HCT116 (cell line): ENCODE measurements around the gene ACP4. TPM values are rescaled to one million over a fixed set of nuclear protein-coding genes. Genes with fewer than 3 reads are reported as not detected.

Experiments used
- ATAC-seq: fragments of 200-7000 bp; cut with Tn5 transposase; 2 replicates; pipeline ENCODE4 v1.9.1; 2020; ENCODE audit warnings: mild to moderate bottlenecking, moderate library complexity
- BruUV-seq: library from RNA; stranded (reverse); fragments of 400-500 nt; replicated peaks from 2 replicates; lab custom pipeline; 2021; lab: Mats Ljungman, UMichigan
- CTCF ChIA-PET: fragments of 300-600 bp; sonication (Branson Sonifier 250); formaldehyde crosslinking; loops from one replicate; lab custom pipeline; 2021; ENCODE audit warnings: antibody characterized with exemption; lab: Charles Lee
- POLR2A ChIA-PET: fragments of 300-600, 350-600 bp; sonication (Branson Sonifier 250); formaldehyde crosslinking; loops from one replicate; lab custom pipeline; 2021; ENCODE audit warnings: antibody characterized with exemption; lab: Charles Lee
- RAD21 ChIA-PET, 2 experiments: fragments of 300-600 bp; sonication (Branson Sonifier 250); formaldehyde crosslinking; loops; one replicate each; lab custom pipeline; 2023; ENCODE audit warnings: low total read pairs in 2 of 2; ENCODE audit not compliant: uncharacterized antibody in 2 of 2, unreplicated experiment in 2 of 2, low non-redundant PET in 1 of 2; lab: Charles Lee
- DNase-seq: peaks from one replicate; pipeline ENCODE4 v3.0.0-alpha.2; 2010; ENCODE audit warnings: low read depth, low spot score
- H2AFZ ChIP-seq: fragments of 200-600 bp; shearing (Covaris generic), sonication (generic); 2 replicates; pipeline ENCODE4 v1.6.1; 2017; ENCODE audit warnings: low read depth, mixed run types, mixed read lengths, antibody characterized with exemption, low read length; ENCODE audit not compliant: poor library complexity, severe bottlenecking
- H3K27ac ChIP-seq: 2 replicates; pipeline ENCODE4 v1.5.1; 2012; ENCODE audit warnings: low read depth, low read length
- H3K27me3 ChIP-seq: fragments of 200-600 bp; sonication (generic); 2 replicates; pipeline ENCODE4 v1.6.1; 2016; ENCODE audit warnings: mixed run types, low read length, mixed read lengths; ENCODE audit not compliant: insufficient read depth
- H3K36me3 ChIP-seq, 2 experiments: fragments of 200-500 bp in 1 of 2; fragments of 200-600 bp in 1 of 2; sonication (Bioruptor generic) in 1 of 2; sonication (generic) in 1 of 2; 2 replicates each; pipeline versions ENCODE4 v1.5.1 to v1.6.1; 2014 to 2016; ENCODE audit warnings: low read length in 2 of 2, inconsistent platforms in 1 of 2, mixed read lengths in 1 of 2, mixed run types in 1 of 2; ENCODE audit not compliant: insufficient read depth in 2 of 2, control insufficient read depth in 1 of 2
- H3K4me1 ChIP-seq, 2 experiments: fragments of 200-600 bp in 1 of 2; sonication (generic) in 1 of 2; 2 replicates each; pipeline versions ENCODE4 v1.5.1 to v1.6.1; 2012 to 2017; ENCODE audit warnings: low read length in 2 of 2, inconsistent platforms in 1 of 2, mild to moderate bottlenecking in 1 of 2, mixed read lengths in 1 of 2, mixed run types in 1 of 2, moderate library complexity in 1 of 2; ENCODE audit not compliant: insufficient read depth in 2 of 2, control insufficient read depth in 1 of 2
- H3K4me2 ChIP-seq: fragments of 200-600 bp; sonication (generic); 2 replicates; pipeline ENCODE4 v1.6.1; 2017; ENCODE audit warnings: mixed run types, low read length, mixed read lengths
- H3K4me3 ChIP-seq, 2 experiments: fragments of 200-600 bp in 1 of 2; sonication (generic) in 1 of 2; replicated peaks in 1 of 2; 2 replicates each; pipeline ENCODE4 v1.5.1; 2011 to 2016; ENCODE audit warnings: low read length in 2 of 2, control low read depth in 1 of 2, low read depth in 1 of 2, mild to moderate bottlenecking in 1 of 2, mixed read lengths in 1 of 2, mixed run types in 1 of 2
- H3K79me2 ChIP-seq: fragments of 200-600 bp; sonication (generic); 2 replicates; pipeline ENCODE4 v1.6.1; 2017; ENCODE audit warnings: mild to moderate bottlenecking, mixed run types, low read length, moderate library complexity, mixed read lengths; ENCODE audit not compliant: insufficient read depth
- H3K9ac ChIP-seq: fragments of 200-600 bp; sonication (generic); 2 replicates; pipeline ENCODE4 v1.6.1; 2016; ENCODE audit warnings: low read length, mixed read lengths
- H3K9me2 ChIP-seq: fragments of 200-600 bp; sonication (generic), shearing (Covaris generic); 2 replicates; pipeline ENCODE4 v1.6.1; 2017; ENCODE audit warnings: mixed run types, mild to moderate bottlenecking, moderate library complexity; ENCODE audit not compliant: insufficient read depth
- H3K9me3 ChIP-seq, 2 experiments: fragments of 200-500 bp in 1 of 2; fragments of 200-600 bp in 1 of 2; sonication (Bioruptor generic) in 1 of 2; sonication (generic) in 1 of 2; 2 replicates each; pipeline ENCODE4 v1.6.1; 2014 to 2017; ENCODE audit warnings: low read length in 2 of 2, mixed read lengths in 2 of 2, inconsistent platforms in 1 of 2, low read depth in 1 of 2, mild to moderate bottlenecking in 1 of 2, mixed run types in 1 of 2, moderate library complexity in 1 of 2; ENCODE audit not compliant: control insufficient read depth in 1 of 2, insufficient read depth in 1 of 2
- H4K20me1 ChIP-seq: fragments of 200-600 bp; sonication (generic), shearing (Covaris generic); 2 replicates; pipeline ENCODE4 v1.6.1; 2017; ENCODE audit warnings: mixed run types, mild to moderate bottlenecking, moderate library complexity; ENCODE audit not compliant: insufficient read depth
- MAX ChIP-seq: IDR thresholded peaks from 2 replicates; pipeline ENCODE4 v1.6.1; 2012
- POLR2AphosphoS5 ChIP-seq: IDR thresholded peaks from 2 replicates; pipeline ENCODE4 v1.6.1; 2011; ENCODE audit warnings: mild to moderate bottlenecking, low read depth, low read length, moderate library complexity
- SIN3A ChIP-seq: IDR thresholded peaks from 2 replicates; pipeline ENCODE4 v1.6.1; 2012; ENCODE audit warnings: low read depth
- SP1 ChIP-seq: IDR thresholded peaks from 2 replicates; pipeline ENCODE4 v1.6.1; 2012; ENCODE audit warnings: low read depth
- SRF ChIP-seq: IDR thresholded peaks from 2 replicates; pipeline ENCODE4 v1.6.1; 2012; ENCODE audit warnings: low read depth
- ZBTB33 ChIP-seq: IDR thresholded peaks from 2 replicates; pipeline ENCODE4 v1.6.1; 2011; ENCODE audit warnings: mild to moderate bottlenecking, low read length, moderate library complexity; ENCODE audit not compliant: insufficient replicate concordance; ENCODE audit errors: extremely low read depth
- intact Hi-C: fragments of 100-400 bp; cut with micrococcal nuclease; formaldehyde crosslinking; loops from 2 replicates; pipeline ENCODE4 v1.10.0; 2022
- total RNA-seq: library from RNA; stranded (reverse); gene quantifications from one replicate; pipeline ENCODE4 v1.2.1, GENCODE V29; 2021; ENCODE audit not compliant: unreplicated experiment
- TF ChIP-seq, protein P1 (sequence below): IDR thresholded peaks from 2 replicates; pipeline ENCODE4 v1.6.1; 2012
- TF ChIP-seq, protein P2 (sequence below): IDR thresholded peaks from 2 replicates; pipeline ENCODE4 v1.6.1; 2012; ENCODE audit warnings: low read depth

The ACP4 gene
- total RNA-seq, 1 experiment from 2014 or later = not detected

DNA sequence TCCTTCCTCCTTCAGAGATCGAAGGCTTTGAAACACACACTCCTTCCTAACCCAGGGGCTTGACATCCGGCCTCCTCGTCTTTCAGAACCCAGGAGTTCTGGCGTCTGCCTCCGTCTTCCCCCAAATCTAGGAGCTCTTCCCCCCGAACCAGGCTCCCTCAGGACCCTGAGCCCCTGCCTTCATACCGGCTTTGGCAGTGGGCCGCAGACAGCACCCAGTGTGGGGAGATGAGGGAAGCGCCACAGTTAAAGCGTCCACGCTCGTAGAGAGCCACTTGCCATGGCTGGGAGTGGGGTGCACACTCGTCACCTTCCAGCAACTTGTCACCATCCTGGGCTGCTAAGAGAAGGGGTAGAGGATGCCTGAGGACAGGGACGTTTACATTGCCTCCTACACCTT, 37.3 kb downstream of the ACP4 start:
- TF ChIP-seq SIN3A = no peak
- Histone ChIP-seq H3K27ac (no peak overlapping the region), H3K4me2 (no peak overlapping the region), H2AFZ (no peak overlapping the region), H4K20me1 (no peaks in the 10 kb centered on the region), H3K9me2 (no peaks in the 10 kb centered on the region), H3K4me1 (peaks cover 0 to 10% of the 10 kb centered on the region in 2 experiments; a peak in 2 of 4 replicates), H3K9me3 (no peaks in the 10 kb centered on the region; a peak in 1 of 4 replicates), H3K4me3 (no peak overlapping the region), H3K9ac (no peak overlapping the region), H3K36me3 (no peaks in the 10 kb centered on the region), H3K79me2 (no peaks in the 10 kb centered on the region), H3K27me3 (no peaks in the 10 kb centered on the region)
- ATAC-seq = no peak
- no TSS peak for BruUV-seq
- CTCF ChIA-PET = no interaction called here
- intact Hi-C loops = no loop called here
- POLR2A ChIA-PET = no interaction called here
- RAD21 ChIA-PET = no interaction called here
- no peak for DNase-seq

DNA sequence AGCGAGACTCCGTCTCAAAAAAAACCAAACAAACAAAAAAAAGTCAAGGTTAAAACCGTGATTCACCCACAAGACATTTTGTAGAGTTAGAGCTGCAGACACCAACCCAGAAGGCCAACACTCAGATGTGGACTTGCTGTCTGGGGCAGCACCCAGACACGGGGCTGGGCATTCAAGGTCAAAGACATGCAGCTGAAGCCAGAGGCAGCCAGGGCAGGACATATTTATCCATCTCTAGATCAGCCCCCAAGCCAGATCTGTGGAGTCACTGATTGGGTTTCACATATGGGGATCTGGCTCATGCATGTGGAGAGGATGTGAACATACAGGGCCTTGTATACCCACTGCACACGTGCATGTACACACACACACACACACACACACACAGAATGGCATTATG, 39.6 kb downstream of the ACP4 start:
- BruUV-seq = no TSS peak
- intact Hi-C loops = no loop called here
- no peaks in the 10 kb centered on the region for H3K36me3 ChIP-seq
- no peak overlapping the region for H3K9ac ChIP-seq
- no peaks in the 10 kb centered on the region for H3K9me2 ChIP-seq
- ATAC-seq (no peak), DNase-seq (no peak)
- ChIA-PET POLR2A (no interaction called here), CTCF (no interaction called here), RAD21 (no interaction called here)
- H3K4me3 ChIP-seq = no peak overlapping the region
- no peak overlapping the region for H3K27ac ChIP-seq
- H3K4me1 ChIP-seq = peaks cover 1 to 2% of the 10 kb centered on the region in 2 experiments; a peak in 3 of 4 replicates
- H3K79me2 ChIP-seq = no peaks in the 10 kb centered on the region
- H3K4me2 ChIP-seq = no peak overlapping the region
- H3K9me3 ChIP-seq = no peaks in the 10 kb centered on the region; a peak in 1 of 4 replicates
- no peak overlapping the region for H2AFZ ChIP-seq
- no peak for TF ChIP-seq SP1
- TF ChIP-seq, protein P1, sequence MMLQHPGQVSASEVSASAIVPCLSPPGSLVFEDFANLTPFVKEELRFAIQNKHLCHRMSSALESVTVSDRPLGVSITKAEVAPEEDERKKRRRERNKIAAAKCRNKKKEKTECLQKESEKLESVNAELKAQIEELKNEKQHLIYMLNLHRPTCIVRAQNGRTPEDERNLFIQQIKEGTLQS = no peak
- TF ChIP-seq SRF = no peak
- TF ChIP-seq, protein P2, sequence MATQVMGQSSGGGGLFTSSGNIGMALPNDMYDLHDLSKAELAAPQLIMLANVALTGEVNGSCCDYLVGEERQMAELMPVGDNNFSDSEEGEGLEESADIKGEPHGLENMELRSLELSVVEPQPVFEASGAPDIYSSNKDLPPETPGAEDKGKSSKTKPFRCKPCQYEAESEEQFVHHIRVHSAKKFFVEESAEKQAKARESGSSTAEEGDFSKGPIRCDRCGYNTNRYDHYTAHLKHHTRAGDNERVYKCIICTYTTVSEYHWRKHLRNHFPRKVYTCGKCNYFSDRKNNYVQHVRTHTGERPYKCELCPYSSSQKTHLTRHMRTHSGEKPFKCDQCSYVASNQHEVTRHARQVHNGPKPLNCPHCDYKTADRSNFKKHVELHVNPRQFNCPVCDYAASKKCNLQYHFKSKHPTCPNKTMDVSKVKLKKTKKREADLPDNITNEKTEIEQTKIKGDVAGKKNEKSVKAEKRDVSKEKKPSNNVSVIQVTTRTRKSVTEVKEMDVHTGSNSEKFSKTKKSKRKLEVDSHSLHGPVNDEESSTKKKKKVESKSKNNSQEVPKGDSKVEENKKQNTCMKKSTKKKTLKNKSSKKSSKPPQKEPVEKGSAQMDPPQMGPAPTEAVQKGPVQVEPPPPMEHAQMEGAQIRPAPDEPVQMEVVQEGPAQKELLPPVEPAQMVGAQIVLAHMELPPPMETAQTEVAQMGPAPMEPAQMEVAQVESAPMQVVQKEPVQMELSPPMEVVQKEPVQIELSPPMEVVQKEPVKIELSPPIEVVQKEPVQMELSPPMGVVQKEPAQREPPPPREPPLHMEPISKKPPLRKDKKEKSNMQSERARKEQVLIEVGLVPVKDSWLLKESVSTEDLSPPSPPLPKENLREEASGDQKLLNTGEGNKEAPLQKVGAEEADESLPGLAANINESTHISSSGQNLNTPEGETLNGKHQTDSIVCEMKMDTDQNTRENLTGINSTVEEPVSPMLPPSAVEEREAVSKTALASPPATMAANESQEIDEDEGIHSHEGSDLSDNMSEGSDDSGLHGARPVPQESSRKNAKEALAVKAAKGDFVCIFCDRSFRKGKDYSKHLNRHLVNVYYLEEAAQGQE = no peak
- TF ChIP-seq ZBTB33 = no peak
- no peak for TF ChIP-seq POLR2AphosphoS5
- no peak for TF ChIP-seq MAX
- H4K20me1 ChIP-seq = no peaks in the 10 kb centered on the region
- H3K27me3 ChIP-seq = no peaks in the 10 kb centered on the region
